GM12878 (cell line): ENCODE measurements around the gene REEP3. TPM values are rescaled to one million over a fixed set of nuclear protein-coding genes. Genes with fewer than 3 reads are reported as not detected.

Experiments
- ATAC-seq: fragments of 200-7000 bp; cut with Tn5 transposase; 3 replicates; pipeline ENCODE4 v1.9.1; 2020; ENCODE audit warnings: mild to moderate bottlenecking, moderate library complexity
- BruUV-seq: library from RNA; stranded (reverse); fragments of 400-500 nt; replicated peaks from 2 replicates; lab custom pipeline; 2021; lab: Mats Ljungman, UMichigan
- CTCF ChIA-PET: fragments of 300-600 bp; sonication (Branson Sonifier 250); formaldehyde crosslinking; extraction: SDS; loops from one replicate; lab custom pipeline; 2021; ENCODE audit warnings: inconsistent platforms; lab: Yijun Ruan, JAX
- POLR2A ChIA-PET: fragments of 350-600 bp; formaldehyde crosslinking; extraction: SDS; loops from one replicate; lab custom pipeline; 2021; ENCODE audit warnings: inconsistent platforms; lab: Charles Lee
- RAD21 ChIA-PET: fragments of 300-600 bp; sonication (Branson Sonifier 250); formaldehyde crosslinking; loops from one replicate; lab custom pipeline; 2023; ENCODE audit warnings: antibody characterized with exemption; ENCODE audit not compliant: unreplicated experiment; lab: Charles Lee
- SMC1A ChIA-PET: fragments of 300-600 bp; sonication (Branson Sonifier 250); formaldehyde crosslinking; loops from one replicate; lab custom pipeline; 2023; ENCODE audit not compliant: unreplicated experiment, uncharacterized antibody; lab: Charles Lee
- DNase-seq: peaks from one replicate; pipeline ENCODE4 v3.0.0-alpha.2; 2011; ENCODE audit warnings: low read depth, low spot score
- FAIRE-seq: peaks from 3 replicates; lab custom pipeline; 2011; peaks lifted over from hg19 to GRCh38; lab: Jason Lieb, UNC
- H2AFZ ChIP-seq: 2 replicates; pipeline ENCODE4 v1.6.0; 2011; ENCODE audit warnings: low read depth, low read length, control low read depth; ENCODE audit not compliant: control insufficient read depth
- H3K27ac ChIP-seq: 2 replicates; pipeline ENCODE4 v1.5.1; 2011; ENCODE audit warnings: control low read depth; ENCODE audit not compliant: control insufficient read depth, insufficient read depth
- H3K27me3 ChIP-seq, 2 experiments: replicated peaks in 1 of 2; 2 replicates each; pipeline versions ENCODE4 v1.6.0 to v1.6.1; 2011; ENCODE audit warnings: low read length in 1 of 2; ENCODE audit not compliant: control insufficient read depth in 2 of 2, insufficient read depth in 2 of 2
- H3K36me3 ChIP-seq, 2 experiments: 2 replicates each; pipeline ENCODE4 v1.5.1; 2011; ENCODE audit warnings: low read length in 1 of 2; ENCODE audit not compliant: control insufficient read depth in 2 of 2, insufficient read depth in 2 of 2
- H3K4me1 ChIP-seq: 2 replicates; pipeline ENCODE4 v1.6.1; 2011; ENCODE audit warnings: mild to moderate bottlenecking, low read length, moderate library complexity, mixed read lengths; ENCODE audit not compliant: control insufficient read depth, insufficient read depth
- H3K4me2 ChIP-seq: 2 replicates; pipeline ENCODE4 v1.6.0; 2011; ENCODE audit warnings: control low read depth; ENCODE audit not compliant: control insufficient read depth, insufficient read depth
- H3K4me3 ChIP-seq: fragments of 200-600 bp; sonication (generic); 2 replicates; pipeline ENCODE4 v1.5.1; 2016
- H3K79me2 ChIP-seq: 2 replicates; pipeline ENCODE4 v1.6.0; 2011; ENCODE audit warnings: low read length; ENCODE audit not compliant: control insufficient read depth, insufficient read depth
- H3K9ac ChIP-seq: 2 replicates; pipeline ENCODE4 v1.8.0; 2011; ENCODE audit warnings: low read length, control low read depth, mixed read lengths; ENCODE audit not compliant: control insufficient read depth, insufficient read depth
- H3K9me3 ChIP-seq: replicated peaks from 3 replicates; pipeline ENCODE4 v1.5.1; 2011; ENCODE audit warnings: mild to moderate bottlenecking, low read length; ENCODE audit not compliant: control insufficient read depth, insufficient read depth
- H4K20me1 ChIP-seq: 2 replicates; pipeline ENCODE4 v1.6.0; 2011; ENCODE audit not compliant: control insufficient read depth, insufficient read depth
- CHD1 ChIP-seq: IDR thresholded peaks from 2 replicates; pipeline ENCODE4 v1.6.1; 2012; ENCODE audit warnings: low read depth, low read length, improper control_type of control experiment
- E4F1 ChIP-seq: fragments of 450-650 bp; IDR thresholded peaks from 2 replicates; pipeline ENCODE4 v1.6.1; 2018; ENCODE audit warnings: borderline replicate concordance, mild to moderate bottlenecking; ENCODE audit not compliant: partially characterized antibody
- ETV6 ChIP-seq, 2 experiments: fragments of 450-650 bp in 1 of 2; IDR thresholded peaks in 1 of 2; conservative IDR thresholded peaks in 1 of 2; 2 replicates each; pipeline ENCODE4 v1.6.1; 2014; ENCODE audit warnings: antibody characterized with exemption in 1 of 2, borderline replicate concordance in 1 of 2, low read depth in 1 of 2, mild to moderate bottlenecking in 1 of 2, moderate library complexity in 1 of 2
- IKZF1 ChIP-seq: fragments of 450-650 bp; conservative IDR thresholded peaks from 2 replicates; pipeline ENCODE4 v1.6.1; 2017; ENCODE audit warnings: antibody characterized with exemption, mild to moderate bottlenecking
- KAT2A ChIP-seq: conservative IDR thresholded peaks from 2 replicates; pipeline ENCODE4 v1.6.1; 2011; ENCODE audit warnings: low read depth, low read length; ENCODE audit not compliant: control insufficient read depth
- KLF5 ChIP-seq: fragments of 450-650 bp; IDR thresholded peaks from 2 replicates; pipeline ENCODE4 v1.6.1; 2014; ENCODE audit warnings: mild to moderate bottlenecking; ENCODE audit not compliant: partially characterized antibody
- NRF1 ChIP-seq: conservative IDR thresholded peaks from 2 replicates; pipeline ENCODE4 v1.6.1; 2011; ENCODE audit warnings: mild to moderate bottlenecking, low read depth, low read length, improper control_type of control experiment
- POLR2A ChIP-seq: IDR thresholded peaks from 2 replicates; pipeline ENCODE4 v1.6.1; 2011; ENCODE audit warnings: low read depth, mild to moderate bottlenecking, low read length
- RELA ChIP-seq: fragments of 450-650 bp; IDR thresholded peaks from 2 replicates; pipeline ENCODE4 v1.8.0; 2014; ENCODE audit warnings: borderline replicate concordance; ENCODE audit not compliant: partially characterized antibody
- SP1 ChIP-seq: IDR thresholded peaks from one replicate; pipeline ENCODE4 v1.6.1; 2011; ENCODE audit warnings: low read depth, low read length
- SUZ12 ChIP-seq: fragments of 200-600 bp; sonication (generic); IDR thresholded peaks from one replicate; pipeline ENCODE4 v1.6.1; 2018; ENCODE audit warnings: antibody characterized with exemption, mild to moderate bottlenecking; ENCODE audit not compliant: unreplicated experiment
- TCF3 ChIP-seq: IDR thresholded peaks from 2 replicates; pipeline ENCODE4 v1.6.1; 2012; ENCODE audit warnings: low read depth, mild to moderate bottlenecking, low read length, borderline replicate concordance; ENCODE audit not compliant: insufficient read depth
- ZBTB11 ChIP-seq: fragments of 450-650 bp; formaldehyde crosslinking; IDR thresholded peaks from 2 replicates; pipeline ENCODE4 v1.5.0; 2022; ENCODE audit warnings: mild to moderate bottlenecking, missing genetic modification characterization
- WGBS: methylation state at CpG from one replicate; pipeline ENCODE4 v1.1.6; 2016; ENCODE audit warnings: low lambda C conversion rate; ENCODE audit not compliant: insufficient replicate concordance, insufficient coverage; ENCODE audit errors: missing lambda C conversion rate; 5-methylcytosine and 5-hydroxymethylcytosine counted together
- in situ Hi-C: fragments of 300-500 bp; cut with MboI; formaldehyde crosslinking; loops from 9 replicates; pipeline ENCODE4 v1.14.3; 2018; ENCODE audit warnings: mixed read lengths
- intact Hi-C: fragments of 100-400 bp; cut with micrococcal nuclease; formaldehyde crosslinking; loops from one replicate; pipeline ENCODE4 v1.14.2; 2022; ENCODE audit not compliant: unreplicated experiment
- polyA plus RNA-seq, 11 experiments: library from polyadenylated mRNA; depleted of rRNA in 4 of 11; unstranded in 6 of 11; stranded (reverse) in 5 of 11; fragments of >200 nt; fragmentation: Nextera tagmentation in 4 of 11; fragmentation: Illumina TruSeq in 1 of 11; extraction: Ambion mirVana in 4 of 11; extraction: Trizol in 1 of 11; gene quantifications; 1 replicate in 1 of 11; 2 replicates in 10 of 11; pipeline versions ENCODE4 v1.2.1 to v1.2.3, GENCODE V29; 2011 to 2016; ENCODE audit warnings: inconsistent platforms in 2 of 11, missing spikeins in 2 of 11, low read depth in 1 of 11
- total RNA-seq, 4 experiments: library from RNA; depleted of rRNA in 3 of 4; stranded (reverse); fragments of >200 nt in 3 of 4; fragmentation: Illumina TruSeq in 1 of 4; extraction: Trizol in 1 of 4; gene quantifications; 2 replicates each; pipeline versions ENCODE4 v1.2.1 to v1.2.3, GENCODE V29; 2013 to 2021
- TF ChIP-seq, protein P1 (sequence below): fragments of 450-650 bp; IDR thresholded peaks from 2 replicates; pipeline ENCODE4 v1.6.1; 2016; ENCODE audit warnings: mild to moderate bottlenecking

Gene REEP3
- total and polyA plus RNA-seq, 10 of the 15 experiments (the other 5 are each of a cell fraction or from before 2014, with no cell fraction given): 4.9 to 25.9 (median 16.2) TPM

DNA sequence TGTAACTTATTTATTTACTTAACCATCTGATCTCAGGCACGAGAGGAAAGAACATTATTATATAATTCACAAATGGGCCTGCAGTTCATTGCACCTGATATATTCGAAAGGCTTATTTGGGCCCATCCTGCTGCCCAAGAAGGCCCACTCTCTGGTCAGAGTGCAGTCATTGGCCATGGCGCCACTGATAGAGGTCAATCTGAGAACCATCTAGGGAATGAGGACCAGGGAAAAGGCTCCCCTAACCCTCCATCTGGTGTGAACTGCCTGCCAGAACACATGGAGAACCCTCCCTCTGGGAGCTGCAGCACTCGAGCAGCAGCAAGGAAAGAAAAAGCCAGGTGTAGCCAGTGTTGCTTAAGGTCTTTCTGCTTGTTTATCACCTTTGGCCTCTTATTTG is 136.6 kb downstream of the REEP3 start:
- ChIA-PET SMC1A (interaction anchor here (0.6 to 1.0 kb wide), 2 partner anchors 17 to 56 kb away, joined by 3 read pairs; no protein-coding TSS in a partner anchor), POLR2A (no interaction called here), CTCF (no interaction called here), RAD21 (no interaction called here)
- Histone ChIP-seq H3K4me3 (no peak overlapping the region), H2AFZ (no peak overlapping the region), H3K27me3 (no peaks in the 10 kb centered on the region), H3K4me1 (no peaks in the 10 kb centered on the region), H3K9me3 (no peaks in the 10 kb centered on the region), H3K4me2 (no peak overlapping the region), H4K20me1 (no peaks in the 10 kb centered on the region), H3K36me3 (no peaks in the 10 kb centered on the region), H3K9ac (no peak overlapping the region), H3K79me2 (no peaks in the 10 kb centered on the region), H3K27ac (no peak overlapping the region)
- FAIRE-seq: no peak
- no peak for DNase-seq
- in situ Hi-C loops (no loop called here), intact Hi-C loops (no loop called here)
- no peak for ATAC-seq
- TF ChIP-seq E4F1 (no peak), KLF5 (no peak), TCF3 (no peak), SP1 (no peak), NRF1 (no peak), SUZ12 (no peak), ZBTB11 (CRISPR knock-in tag) (no peak), POLR2A (no peak), ETV6 (conservative IDR thresholded peaks at IDR 0.05 in 1 of 2, IDR thresholded peaks at IDR 0.05 in 1 of 2; ENCODE audit: borderline replicate concordance in 1 of 2, low read depth in 1 of 2) (no peak), KAT2A (no peak), CHD1 (no peak), IKZF1 (no peak), RELA (no peak)
- TF ChIP-seq, protein P1, sequence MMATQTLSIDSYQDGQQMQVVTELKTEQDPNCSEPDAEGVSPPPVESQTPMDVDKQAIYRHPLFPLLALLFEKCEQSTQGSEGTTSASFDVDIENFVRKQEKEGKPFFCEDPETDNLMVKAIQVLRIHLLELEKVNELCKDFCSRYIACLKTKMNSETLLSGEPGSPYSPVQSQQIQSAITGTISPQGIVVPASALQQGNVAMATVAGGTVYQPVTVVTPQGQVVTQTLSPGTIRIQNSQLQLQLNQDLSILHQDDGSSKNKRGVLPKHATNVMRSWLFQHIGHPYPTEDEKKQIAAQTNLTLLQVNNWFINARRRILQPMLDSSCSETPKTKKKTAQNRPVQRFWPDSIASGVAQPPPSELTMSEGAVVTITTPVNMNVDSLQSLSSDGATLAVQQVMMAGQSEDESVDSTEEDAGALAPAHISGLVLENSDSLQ: no peak
- whole genome bisulfite sequencing: 32% methylated on average over 4 of the region's 4 CpGs
- BruUV-seq: no TSS peak
